ENCODE measurements around the gene BCL2.

GRCh38 chr18:63356272-63356896 lies 36.8 kb upstream of the BCL2 start:
- TF ChIP-seq CTCF (IDR thresholded peaks at IDR 0.05) (no peak), POLR2A (IDR thresholded peaks at IDR 0.05) (no peak)
